ENCODE measurements around the gene SNAP91.
A peak's percentile ranks its signal among the peaks of the same experiment; 100 is the strongest.
"Not testable (repeated sequence)": the region's sequence is repeated elsewhere in the genome, so short reads cannot be mapped to it uniquely, and the experiment has no call there.

Gene SNAP91, protein sequence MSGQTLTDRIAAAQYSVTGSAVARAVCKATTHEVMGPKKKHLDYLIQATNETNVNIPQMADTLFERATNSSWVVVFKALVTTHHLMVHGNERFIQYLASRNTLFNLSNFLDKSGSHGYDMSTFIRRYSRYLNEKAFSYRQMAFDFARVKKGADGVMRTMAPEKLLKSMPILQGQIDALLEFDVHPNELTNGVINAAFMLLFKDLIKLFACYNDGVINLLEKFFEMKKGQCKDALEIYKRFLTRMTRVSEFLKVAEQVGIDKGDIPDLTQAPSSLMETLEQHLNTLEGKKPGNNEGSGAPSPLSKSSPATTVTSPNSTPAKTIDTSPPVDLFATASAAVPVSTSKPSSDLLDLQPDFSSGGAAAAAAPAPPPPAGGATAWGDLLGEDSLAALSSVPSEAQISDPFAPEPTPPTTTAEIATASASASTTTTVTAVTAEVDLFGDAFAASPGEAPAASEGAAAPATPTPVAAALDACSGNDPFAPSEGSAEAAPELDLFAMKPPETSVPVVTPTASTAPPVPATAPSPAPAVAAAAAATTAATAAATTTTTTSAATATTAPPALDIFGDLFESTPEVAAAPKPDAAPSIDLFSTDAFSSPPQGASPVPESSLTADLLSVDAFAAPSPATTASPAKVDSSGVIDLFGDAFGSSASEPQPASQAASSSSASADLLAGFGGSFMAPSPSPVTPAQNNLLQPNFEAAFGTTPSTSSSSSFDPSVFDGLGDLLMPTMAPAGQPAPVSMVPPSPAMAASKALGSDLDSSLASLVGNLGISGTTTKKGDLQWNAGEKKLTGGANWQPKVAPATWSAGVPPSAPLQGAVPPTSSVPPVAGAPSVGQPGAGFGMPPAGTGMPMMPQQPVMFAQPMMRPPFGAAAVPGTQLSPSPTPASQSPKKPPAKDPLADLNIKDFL
- long read RNA-seq, donor 1, result 0 reads
- long read RNA-seq, donor 2, result 0 reads
- long read RNA-seq, donor 3, result 0 reads
- long read RNA-seq, donor 4, result 0 reads
- long read RNA-seq, donor 5, result 0 reads
- long read RNA-seq, donor 6, result 0 reads
- long read RNA-seq, donor 7, result 0 reads
- long read RNA-seq, donor 8, result 0 reads

DNA sequence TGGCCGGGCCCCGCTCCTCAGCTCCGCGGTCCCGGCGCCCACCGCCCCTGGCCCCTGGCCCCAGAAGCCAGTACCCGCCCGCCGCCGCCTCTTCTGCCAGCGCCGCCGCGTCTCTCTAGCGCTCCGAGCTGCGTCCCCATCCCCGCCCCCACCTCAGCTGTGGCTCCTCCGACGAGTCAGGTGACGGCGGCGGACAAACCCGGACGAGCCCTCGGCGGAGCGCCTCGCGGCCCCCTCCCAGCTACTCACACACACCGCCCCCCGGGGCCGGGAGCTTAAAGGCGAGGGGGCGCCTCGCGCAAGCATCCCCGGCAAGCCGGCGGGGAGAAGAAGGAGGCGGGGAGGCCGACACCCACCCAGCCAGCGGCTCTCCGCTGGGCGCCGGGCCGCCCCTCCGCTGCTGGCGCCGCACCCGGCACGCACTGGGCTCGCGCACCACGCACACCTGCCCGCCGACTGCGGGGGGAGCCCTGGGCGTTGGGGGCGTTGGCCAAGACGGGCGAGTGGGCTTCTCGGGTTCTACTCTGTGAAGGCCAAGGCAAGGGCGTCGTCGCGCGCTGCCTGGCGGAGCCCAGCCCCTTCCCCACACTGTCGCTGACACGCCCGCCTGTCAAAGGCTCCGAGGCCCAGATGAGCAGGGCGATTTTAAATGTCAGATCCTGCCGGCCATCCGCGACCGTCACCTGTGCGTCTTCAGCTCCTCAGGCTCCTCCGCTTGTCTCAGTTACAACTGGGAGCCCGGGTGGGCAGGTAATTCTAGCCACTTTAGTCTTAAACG is at the start of gene SNAP91:
TSS of gene SNAP91 (minus strand) at position 132 of the 778 bp plus-strand sequence. CDS start 1,174 bp downstream, outside the sequence.
- DNase-seq, result peak; percentile 62

DNA sequence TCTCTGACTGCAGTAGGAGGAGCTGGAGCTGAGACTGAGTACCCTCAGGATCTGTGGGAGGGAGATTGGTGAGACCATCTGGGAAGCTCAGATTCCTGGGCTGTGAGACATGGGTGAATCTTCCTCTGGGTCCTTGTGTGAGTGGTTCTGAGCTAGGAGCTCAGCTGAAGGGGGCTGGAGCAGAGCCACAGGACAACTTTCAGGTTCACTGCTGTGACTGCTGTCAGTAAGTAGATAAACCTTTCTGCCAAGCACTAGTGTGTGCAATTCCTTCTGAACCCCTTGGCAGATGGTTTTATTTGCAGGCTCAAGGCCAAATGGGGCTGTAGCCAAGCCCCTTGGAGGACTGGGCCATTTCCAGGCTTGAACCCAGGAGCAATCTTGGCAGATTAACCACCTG is 49.6 kb upstream of the SNAP91 start:
- no peak for DNase-seq

DNA sequence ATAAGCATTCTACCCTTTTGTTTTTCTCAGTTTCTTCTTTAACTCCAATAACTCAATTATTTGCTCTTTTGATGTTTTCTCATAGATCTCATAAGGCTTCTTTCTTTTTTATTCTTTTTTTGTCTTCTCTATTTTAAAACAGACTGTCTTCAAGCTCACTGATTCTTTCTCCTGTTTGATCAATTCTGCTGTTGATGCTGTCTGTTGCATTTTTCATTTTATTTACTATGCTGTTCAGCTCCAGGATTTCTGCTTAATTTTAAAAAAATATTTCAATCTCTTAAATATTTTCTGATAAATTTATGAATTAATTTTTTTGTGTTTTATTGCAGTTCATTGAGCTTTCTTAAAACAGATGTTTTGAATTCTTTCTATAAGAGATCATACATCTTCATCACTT is 48.1 kb upstream of the SNAP91 start:
- no peak for DNase-seq

DNA sequence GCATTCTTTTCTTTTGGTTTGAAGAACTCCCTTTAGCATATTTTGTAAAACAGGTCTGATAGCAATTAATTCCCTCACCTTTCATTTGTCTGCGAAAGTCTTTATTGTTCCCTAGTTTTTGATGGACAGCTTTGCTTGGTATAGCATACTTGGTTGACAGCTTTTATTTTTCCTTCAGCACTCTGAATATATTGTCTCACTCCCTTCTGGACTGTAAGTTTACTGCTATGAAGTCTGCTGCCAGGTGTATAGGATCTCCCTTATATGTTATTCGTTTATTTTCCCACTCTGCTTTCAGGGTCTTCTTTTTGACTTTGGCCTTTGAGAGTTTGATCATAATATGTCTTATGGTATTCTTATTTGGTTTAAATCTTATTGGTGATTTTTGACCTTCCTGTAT is 47.7 kb upstream of the SNAP91 start:
- DNase-seq, result no peak

DNA sequence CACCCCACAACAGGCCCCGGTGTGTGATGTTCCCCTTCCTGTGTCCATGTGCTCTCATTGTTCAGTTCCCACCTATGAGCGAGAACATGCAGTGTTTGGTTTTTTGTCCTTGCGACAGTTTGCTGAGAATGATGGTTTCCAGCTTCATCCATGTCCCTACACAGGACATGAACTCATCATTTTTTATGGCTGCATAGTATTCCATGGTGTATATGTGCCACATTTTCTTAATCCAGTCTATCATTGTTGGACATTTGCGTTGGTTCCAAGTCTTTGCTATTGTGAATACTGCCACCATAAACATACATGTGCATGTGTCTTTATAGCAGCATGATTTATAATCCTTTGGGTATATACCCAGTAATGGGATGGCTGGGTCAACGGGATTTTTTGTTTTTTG is 43.5 kb upstream of the SNAP91 start:
- not testable (repeated sequence) for DNase-seq

DNA sequence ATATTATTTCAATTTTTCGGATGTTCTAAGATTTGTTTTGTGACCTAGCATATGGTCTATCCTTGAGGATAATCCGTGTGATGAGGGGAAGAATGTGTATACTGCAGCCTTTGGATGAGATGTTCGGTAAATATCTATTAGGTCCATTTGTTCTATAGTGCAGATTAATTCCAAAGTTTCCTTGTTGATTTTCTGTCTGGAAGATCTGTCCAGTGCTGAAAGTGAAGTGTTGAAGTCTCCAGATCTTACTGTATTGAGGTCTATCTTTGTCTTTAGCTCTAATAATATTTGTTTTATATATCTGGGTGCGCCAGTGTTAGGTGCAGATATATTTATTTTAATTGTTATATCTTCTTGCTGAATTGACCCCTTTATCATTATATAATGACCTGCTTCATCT is 32.2 kb upstream of the SNAP91 start:
- no peak for DNase-seq

DNA sequence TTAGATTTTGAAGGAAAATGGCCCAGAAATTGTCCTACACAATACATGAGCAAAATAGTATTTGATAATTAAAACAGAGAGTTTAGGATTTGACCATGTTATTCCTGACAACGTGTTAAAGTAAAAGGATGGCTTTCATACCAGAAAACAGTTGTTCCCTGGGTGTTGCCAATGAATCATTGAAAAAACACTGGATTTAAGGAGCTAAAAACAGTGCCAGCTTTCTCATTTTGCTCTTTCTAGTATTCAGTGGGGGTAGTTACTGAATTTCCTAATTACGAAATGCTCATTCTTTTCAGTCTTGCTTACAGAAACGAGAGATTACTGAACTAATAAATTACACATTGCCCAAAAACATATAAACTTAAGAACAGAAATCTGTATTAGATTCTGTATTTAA is 26.6 kb upstream of the SNAP91 start:
- no peak for DNase-seq

DNA sequence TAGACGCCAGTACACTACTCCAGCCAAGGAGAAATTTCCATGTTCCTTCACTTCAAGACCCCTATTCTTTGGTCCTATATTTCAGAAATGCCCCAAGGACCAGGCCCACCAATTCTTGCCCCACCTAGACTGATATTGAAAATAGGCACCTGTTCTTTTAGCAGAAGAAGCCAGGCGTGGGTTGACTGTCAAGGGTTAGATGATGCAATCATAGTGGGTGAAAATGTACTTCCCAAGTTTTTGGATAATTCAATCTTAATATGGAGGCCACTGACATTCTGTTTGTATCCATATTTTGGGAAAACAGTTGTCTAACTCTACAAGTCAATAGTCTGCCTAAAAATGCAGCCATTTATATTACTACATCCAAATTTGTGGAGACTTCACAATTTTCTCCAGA is 21.0 kb upstream of the SNAP91 start:
- no peak for DNase-seq

DNA sequence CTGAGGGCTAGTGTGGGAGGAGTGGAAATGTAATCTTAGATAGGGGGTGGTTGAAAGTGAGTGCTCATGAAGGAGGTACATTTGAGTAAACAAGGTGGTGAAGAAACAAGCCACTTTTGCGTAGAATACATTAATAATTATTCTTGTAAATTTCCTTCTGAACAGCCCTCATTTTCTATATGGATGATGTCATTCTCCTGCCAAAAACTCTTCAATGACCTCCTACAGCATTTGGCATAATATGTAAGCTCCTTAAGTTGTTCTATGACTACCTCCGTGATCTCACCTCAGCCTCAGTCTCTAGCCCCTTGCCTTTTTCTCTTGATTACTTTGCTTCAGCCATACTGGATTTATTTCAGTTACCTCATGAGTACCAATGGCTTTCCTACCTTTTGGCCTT is 14.0 kb upstream of the SNAP91 start:
- DNase-seq, result no peak

DNA sequence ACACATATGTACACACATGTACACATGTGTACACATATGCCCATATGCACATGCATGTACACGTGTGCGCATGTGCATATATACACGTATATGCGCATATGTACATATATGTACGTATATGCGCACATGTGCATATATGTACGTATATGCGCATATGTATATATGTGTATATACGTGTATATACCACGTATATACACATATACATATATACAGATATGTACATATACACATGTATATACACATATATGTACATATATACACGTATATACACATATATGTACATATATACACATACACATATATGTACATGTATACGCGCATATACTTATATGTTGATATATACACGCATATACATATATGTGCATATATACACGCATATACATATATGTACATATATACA is 8.9 kb upstream of the SNAP91 start:
- DNase-seq, result no peak

DNA sequence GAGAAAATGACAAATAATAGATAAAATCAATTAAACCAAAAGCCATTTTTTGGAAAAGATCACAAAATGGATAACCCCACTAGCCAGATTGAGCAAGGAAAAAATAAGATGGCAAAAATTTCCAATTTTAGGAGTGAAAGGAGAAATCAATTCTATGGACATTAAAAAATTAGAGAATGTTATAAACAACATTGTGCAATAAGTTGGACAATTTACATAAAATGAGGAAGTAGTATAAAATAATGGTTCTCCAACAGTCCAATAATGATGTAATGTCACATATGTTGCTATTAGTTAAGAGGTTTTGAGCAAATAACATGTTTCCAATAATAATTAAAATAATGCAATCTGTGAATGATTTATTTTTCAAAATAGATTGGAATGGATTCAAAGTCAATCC is 3.1 kb upstream of the SNAP91 start:
- no peak for DNase-seq

DNA sequence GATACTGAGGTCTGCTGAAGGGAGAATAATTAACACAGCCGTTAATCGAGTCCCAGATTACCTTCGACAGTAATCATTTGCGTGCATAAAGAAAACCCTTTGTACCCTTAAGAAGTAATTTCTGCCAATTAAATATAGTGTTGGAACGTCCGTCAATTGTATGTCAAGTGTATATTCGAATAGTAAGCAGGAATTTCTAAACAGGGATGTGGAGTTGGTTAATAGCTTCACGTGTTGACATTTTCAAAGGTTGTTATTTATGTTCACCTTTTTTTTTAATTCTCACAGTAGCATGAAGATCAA is 798 bp upstream of the SNAP91 start:
- DNase-seq, result no peak

DNA sequence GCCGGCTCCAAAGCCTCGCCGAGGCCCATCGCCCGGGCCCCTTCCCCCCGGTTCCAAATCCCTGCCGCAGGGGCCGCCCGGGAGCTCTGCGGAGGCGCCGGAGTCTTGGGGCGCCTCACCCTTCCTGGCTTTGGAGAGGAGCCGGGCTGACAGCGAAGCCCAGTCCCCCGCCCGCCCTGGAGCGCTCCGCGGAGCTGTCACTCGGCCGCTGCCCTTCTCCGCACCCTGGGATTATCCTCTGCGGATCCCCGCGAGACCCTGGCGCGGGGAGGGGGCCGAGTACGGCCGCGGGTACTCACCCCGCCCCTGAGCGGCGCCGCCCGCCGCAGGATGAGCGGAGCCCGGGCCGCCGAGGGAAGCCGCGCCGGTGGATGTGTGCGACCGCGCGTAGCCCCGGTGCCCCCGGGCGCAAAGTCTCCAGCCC is 343 bp downstream of the SNAP91 start:
- DNase-seq, result peak; percentile 74

DNA sequence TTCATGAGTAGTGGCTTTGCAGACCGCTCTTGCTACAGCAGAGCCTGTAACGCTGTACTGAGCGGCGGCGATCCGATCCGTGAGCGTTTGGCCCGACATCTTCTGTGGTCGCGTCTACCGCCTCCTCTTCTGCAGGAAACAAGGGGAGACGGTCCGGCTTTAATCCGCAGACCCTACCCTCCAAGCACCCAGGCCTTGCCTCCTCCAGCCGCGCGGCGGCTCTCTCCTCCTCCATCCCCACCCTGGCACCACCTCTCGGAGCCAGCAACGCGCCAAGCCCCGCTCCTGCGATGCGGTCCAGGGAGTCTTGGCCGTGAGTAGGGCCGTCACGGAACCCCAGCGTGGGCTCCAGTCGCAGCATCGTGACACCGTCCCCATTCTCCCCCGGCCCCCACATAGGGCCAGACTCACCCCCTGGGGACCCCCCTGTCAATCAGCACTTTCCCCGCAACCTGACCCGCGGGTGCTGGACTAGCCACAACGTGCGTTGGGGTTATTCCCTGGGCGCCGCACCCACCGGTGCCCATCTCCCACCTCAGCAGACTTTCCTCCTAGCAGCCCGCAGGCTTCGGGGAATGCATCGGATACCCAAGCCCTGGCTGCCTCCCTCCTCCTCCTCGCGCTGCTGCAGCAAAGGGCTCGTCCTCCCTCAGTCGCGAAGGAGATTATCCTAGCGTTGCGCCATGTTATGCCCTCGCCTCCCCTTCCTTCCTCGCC is 914 bp downstream of the SNAP91 start:
- peak; percentile 24 for DNase-seq

DNA sequence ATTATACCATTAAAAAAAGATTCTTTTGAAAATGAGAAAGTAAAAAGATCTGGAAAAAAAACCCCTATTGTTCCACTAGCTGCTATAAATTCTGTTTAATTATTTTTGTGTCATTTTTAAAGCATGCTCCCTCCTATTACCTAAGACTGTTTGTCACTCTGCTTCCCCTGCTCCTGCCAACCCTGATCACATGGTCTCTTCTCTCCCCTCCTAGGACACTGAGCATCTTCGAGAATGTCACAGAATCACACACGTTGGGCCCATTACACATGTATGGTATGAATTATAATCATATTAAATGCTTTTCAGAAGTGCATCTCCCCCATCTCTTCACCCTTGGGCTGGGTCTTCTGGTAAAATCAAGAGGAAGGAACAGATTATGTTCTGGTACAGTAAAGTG is 6.2 kb downstream of the SNAP91 start:
- no peak for DNase-seq

DNA sequence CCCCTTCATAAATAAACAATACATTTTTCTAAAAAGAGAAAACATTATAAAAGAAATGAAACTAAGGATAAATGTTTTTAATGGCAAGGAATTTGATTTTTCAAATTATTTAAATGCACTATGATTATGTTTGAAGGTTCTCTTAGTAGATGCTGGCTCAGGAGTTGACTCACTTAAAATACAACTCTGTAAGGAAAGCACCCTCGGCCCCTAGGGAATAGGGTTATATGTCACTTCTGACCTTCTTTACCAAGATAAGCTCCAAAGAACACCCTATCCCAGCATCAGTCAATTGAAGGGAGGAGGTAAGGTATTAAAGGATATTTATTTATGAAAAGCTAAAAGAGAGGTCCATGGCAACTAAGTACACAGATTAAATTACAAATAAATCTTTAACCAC is 6.8 kb downstream of the SNAP91 start:
- no peak for DNase-seq

DNA sequence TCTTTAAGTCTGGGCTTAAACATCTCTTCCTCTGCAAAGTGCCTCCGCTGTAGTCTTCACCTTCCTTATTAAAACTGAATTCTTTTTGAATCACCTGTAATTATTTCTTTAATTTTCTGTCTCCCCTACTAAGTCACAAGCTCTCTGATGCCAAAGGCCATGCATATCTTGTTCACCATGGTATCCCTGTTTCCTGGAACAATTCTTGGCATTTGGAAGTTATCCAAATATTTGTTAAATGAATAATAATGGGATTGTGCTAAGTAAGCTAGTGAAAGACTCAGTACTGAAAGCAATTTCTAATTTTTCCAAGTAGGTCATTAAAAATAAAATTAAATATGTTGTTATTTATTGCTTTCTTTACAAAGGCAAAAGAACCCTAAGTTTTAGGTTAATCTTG is 12.2 kb downstream of the SNAP91 start:
- no peak for DNase-seq

DNA sequence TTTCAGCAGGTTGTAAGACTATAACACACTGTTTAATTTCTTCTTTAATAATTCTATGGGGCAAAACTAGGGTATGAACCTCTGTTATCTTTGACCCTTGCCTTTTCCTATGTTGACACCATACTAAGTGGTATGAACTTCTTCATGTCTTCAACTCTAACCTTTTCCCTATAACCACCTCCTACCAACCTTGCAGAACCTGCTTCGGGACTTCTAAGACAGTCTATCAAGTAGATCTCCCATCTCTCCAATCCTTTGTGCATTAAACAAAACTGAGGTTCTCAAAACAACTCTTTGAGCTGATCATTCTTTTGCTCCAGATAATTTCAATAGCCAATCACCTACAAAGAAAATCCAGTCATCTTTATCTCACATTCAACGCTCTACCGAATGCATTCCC is 23.4 kb downstream of the SNAP91 start:
- DNase-seq, result no peak

DNA sequence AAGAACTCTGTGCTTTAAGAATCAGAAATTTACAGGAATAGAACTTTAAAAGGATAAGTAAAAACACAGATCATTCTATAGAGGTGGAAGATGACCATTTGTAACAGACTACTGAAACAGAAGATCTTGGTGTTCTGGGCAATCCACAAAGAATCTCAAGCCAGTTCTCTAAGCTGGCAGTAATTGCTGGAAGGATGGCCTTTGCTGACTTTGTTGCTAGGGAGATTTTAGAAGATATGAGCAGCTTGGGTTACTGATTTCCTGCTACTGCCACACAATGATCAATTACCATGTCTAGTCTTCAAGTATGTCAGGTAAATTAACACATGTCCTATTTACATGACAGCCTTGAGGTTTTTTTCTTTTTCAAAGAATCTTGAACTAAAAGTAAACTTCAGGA is 31.1 kb downstream of the SNAP91 start:
- no peak for DNase-seq

DNA sequence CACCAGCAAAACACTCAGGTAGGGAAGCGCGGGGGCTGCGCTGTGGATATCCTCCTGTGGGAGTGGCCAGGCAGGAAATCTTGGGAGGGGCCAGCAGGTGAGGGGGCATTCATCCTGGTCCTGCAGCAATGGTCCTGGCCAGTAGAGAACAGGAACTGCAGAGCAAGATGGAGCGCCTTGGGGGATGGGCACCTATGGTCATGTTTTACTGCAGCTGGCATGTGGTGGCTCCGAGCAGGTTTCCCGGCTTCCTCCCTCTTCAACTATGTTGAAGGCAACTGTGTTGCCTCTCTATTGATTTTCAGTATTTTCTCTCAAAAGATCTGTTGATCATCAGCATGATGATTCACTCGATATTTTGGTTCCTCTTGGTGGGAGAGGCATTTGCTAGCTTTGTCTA is 70.9 kb downstream of the SNAP91 start:
- no peak for DNase-seq

DNA sequence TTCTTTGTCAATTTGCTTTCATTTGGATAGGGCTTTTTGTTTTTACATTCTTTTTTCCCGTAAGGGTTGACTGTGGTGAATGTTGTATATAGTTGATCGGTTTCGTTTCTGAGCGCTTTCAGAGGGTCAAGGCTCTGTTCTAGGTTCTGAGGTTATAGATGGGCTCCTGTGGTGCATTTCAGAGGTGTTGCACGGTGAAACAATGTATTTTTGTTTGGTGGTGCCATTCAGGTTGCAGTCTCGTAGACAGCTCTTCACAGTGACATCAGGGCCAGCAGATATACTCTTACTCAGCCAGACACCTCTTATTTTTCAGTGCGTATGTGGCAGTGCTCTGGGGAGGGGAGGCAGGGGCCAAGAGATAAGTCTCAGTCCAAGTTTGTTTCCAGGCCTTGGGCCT is 72.1 kb downstream of the SNAP91 start:
- no peak for DNase-seq

DNA sequence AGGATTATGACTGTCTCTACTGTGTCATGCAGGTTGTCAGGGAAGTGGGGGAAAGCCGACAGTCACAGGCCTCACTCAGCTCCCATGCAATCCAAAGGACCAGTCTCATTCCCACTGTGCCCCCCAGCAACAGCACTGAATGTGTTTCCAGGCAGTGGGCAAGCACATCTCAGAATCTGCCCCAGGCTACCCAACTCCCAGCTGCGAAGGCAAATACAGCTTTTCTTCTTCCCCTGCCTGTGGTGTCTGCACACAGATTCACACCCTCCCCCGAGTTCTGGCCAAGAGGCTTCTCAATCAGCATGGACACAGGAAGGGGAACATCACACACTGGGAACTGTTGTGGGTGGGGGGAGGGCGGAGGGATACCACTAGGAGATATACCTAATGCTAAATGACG is 75.3 kb downstream of the SNAP91 start:
- DNase-seq, result no peak
